Activated CD8-positive, alpha-beta memory T cell treated with anti-CD3 and anti-CD28 coated beads, Interleukin-2, amount 10 ng/mL, durations not matched to agents 7 days and 5 days (primary cell): Measurements from ENCODE around the gene PPP3CA. TPM values are rescaled to one million over a fixed set of nuclear protein-coding genes. Genes with fewer than 3 reads are reported as not detected.
"Not testable (repeated sequence)": the region's sequence is repeated elsewhere in the genome, so short reads cannot be mapped to it uniquely, and the experiment has no call there.

ENCODE experiments used
- ATAC-seq: fragments of 150-1000 bp; cut with Tn5 transposase; one replicate; pipeline ENCODE4 v1.10.0; 2021; ENCODE audit warnings: moderate library complexity
- CTCF ChIA-PET: fragments of 350-600 bp; sonication (Branson Sonifier 250); formaldehyde crosslinking; loops from one replicate; lab custom pipeline; 2021; ENCODE audit warnings: antibody characterized with exemption; lab: Charles Lee
- DNase-seq: peaks from one replicate; pipeline ENCODE4 v3.0.0-alpha.2; 2020
- H3K27ac Mint-ChIP-seq: one replicate; pipeline ENCODE4 v1.8.0; 2021; ENCODE audit warnings: mild to moderate bottlenecking, mixed read lengths
- H3K27me3 Mint-ChIP-seq: one replicate; pipeline ENCODE4 v1.8.0; 2021; ENCODE audit warnings: mixed read lengths
- H3K36me3 Mint-ChIP-seq: one replicate; pipeline ENCODE4 v1.8.0; 2021; ENCODE audit warnings: mild to moderate bottlenecking, mixed read lengths
- H3K4me1 Mint-ChIP-seq: one replicate; pipeline ENCODE4 v1.8.0; 2021; ENCODE audit warnings: mixed read lengths
- H3K4me3 Mint-ChIP-seq: one replicate; pipeline ENCODE4 v1.8.0; 2021; ENCODE audit warnings: mild to moderate bottlenecking, moderate library complexity, mixed read lengths
- H3K9me3 Mint-ChIP-seq: one replicate; pipeline ENCODE4 v1.8.0; 2022; ENCODE audit warnings: low read depth, mixed read lengths
- total RNA-seq, 2 experiments: library from RNA; stranded (reverse); gene quantifications; one replicate each; pipeline ENCODE4 v1.2.3, GENCODE V29; 2021

PPP3CA gene
- total RNA-seq, 2 experiments from 2014 or later: 30.4 to 50.9 TPM

DNA sequence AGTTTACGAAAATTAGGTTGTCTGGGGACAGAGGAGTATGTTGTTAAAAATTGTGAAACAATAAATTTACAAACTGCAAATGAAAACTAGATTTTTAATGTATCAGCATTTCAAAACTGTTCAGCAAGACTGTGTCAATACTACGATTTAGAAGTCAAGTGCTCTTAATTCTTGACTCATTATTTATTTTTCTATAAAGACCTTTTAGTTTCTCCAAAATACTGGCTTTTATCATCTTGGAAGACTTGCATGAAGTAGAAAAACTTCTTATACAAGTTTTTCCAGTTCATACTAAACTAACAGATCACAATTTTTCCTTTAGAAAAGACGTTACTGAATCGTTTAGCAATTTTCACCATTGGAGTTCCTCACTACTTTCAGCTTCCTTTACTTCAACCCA, 231.4 kb downstream of the PPP3CA start:
- Mint-ChIP-seq H3K4me3 (no peak overlapping the region), H3K27me3 (no peaks in the 10 kb centered on the region)

DNA sequence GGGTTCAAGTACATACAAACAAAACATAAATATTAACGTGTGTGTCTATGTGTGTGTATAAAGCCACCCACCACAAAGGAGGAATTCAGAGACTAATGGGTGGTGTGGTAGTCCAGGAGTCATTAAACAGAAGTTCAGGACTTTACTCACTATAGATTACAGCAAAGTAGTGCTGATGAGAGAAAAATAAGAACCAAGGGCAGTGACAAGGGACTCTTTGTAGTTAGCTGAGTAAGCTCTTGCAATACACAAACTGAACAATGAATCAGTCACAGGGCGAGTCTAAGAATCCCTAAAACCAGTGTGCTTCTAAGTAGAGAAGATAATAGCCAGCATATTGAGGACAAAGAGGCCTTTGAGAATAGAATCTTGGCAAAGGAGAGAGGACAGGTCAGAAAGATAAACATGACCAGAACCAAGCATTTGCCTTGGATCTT, 232.4 kb downstream of the PPP3CA start:
- Mint-ChIP-seq H3K36me3 (peaks cover 4% of the 10 kb centered on the region), H3K9me3 (peaks cover 2% of the 10 kb centered on the region), H3K27me3 (no peaks in the 10 kb centered on the region), H3K4me1 (peaks cover 1% of the 10 kb centered on the region), H3K27ac (no peak overlapping the region), H3K4me3 (no peak overlapping the region)
- no peak for DNase-seq
- ATAC-seq: no peak
- CTCF ChIA-PET: no interaction called here

More for the DNA sequence above, 231.4 kb downstream of the PPP3CA start:
- CTCF ChIA-PET: no interaction called here
- Mint-ChIP-seq H3K9me3 (peaks cover 2% of the 10 kb centered on the region), H3K36me3 (peaks cover 4% of the 10 kb centered on the region), H3K4me1 (peaks cover 1% of the 10 kb centered on the region), H3K27ac (no peak overlapping the region)
- ATAC-seq (no peak), DNase-seq (no peak)

DNA sequence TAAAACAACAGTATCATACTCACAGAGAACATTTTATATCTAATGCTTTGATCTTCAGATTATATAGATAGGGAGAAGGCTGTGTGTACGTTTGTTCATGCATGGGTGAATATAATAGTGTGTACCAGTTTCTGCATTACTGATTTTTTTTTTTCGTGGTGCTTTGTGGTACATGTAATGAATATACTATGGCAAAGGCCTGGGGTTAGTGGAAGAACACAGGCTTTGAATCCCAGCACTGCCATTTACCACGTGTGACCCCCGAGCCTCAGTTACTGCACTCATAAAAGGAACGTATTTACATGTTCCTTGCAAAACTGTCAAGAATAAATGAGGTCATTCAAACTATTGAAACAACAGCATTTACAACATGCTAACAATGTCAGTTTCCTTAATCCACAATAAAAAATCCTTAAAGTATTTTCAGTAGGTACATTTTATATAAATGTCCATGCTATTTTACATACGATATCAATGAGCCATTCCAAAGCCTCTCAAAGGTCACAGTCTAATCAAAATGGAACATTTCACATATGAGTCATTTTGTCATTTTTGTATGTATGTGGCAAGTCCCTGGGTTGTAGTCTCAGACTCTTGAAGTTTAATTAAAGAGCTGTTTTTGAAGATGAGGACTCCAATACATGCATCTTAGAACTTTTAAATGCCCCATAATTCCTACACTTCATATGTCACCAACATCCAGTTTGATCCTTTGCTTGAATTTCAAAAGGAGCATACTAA, 242.8 kb downstream of the PPP3CA start:
- Mint-ChIP-seq H3K36me3 (peaks cover 22% of the 10 kb centered on the region), H3K4me3 (no peak overlapping the region), H3K9me3 (no peaks in the 10 kb centered on the region), H3K27me3 (no peaks in the 10 kb centered on the region), H3K27ac (peak overlapping the region; percentile 24), H3K4me1 (peaks cover 21% of the 10 kb centered on the region)
- CTCF ChIA-PET: interaction anchor here (1.4 kb wide), 1 partner anchor 9 kb away, joined by 3 read pairs; no protein-coding TSS in a partner anchor
- DNase-seq: no peak
- ATAC-seq: peak; percentile 43

DNA sequence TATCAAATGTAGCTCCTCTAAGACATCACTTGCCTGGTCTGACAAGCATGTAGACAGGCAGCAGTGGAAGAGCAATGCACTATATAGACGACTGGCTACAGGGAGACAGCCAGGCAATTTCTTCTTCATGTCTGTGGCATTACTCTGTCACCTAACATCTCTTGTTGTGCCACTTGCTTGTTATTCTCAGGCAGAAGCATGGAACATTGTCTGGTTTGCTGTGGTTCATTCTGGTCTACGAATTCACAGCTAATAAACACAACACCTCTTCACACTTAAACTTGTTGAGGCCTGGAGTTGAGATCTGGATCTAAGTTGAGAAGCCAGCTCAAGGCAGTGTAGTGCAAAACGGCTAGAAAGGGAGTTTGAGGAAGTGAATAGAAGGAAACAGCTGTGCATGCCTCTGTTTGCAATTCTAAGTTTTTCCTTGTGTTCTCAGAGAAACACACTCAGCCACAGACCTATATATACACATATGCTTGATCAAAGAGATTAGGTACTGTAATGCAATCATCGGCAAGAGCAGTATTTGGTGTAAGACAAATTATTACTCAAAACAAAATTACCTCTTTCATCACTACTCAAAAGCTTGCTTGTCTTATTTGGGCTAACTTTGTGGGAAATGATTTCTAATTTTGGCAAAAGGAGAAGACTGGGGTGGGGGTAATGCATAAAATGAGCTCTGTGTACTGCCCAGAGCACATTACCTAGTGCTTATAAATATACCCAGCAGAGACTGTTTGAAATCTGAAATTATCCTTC, 243.8 kb downstream of the PPP3CA start:
- Mint-ChIP-seq H3K36me3 (peaks cover 19% of the 10 kb centered on the region), H3K27me3 (no peaks in the 10 kb centered on the region), H3K27ac (peak overlapping the region; percentile 38), H3K4me1 (peaks cover 21% of the 10 kb centered on the region), H3K4me3 (no peak overlapping the region), H3K9me3 (no peaks in the 10 kb centered on the region)
- ATAC-seq (peak; percentile 77), DNase-seq (no peak)
- CTCF ChIA-PET: interaction anchor here (1.4 kb wide), 1 partner anchor 8 kb away, joined by 3 read pairs; no protein-coding TSS in a partner anchor

DNA sequence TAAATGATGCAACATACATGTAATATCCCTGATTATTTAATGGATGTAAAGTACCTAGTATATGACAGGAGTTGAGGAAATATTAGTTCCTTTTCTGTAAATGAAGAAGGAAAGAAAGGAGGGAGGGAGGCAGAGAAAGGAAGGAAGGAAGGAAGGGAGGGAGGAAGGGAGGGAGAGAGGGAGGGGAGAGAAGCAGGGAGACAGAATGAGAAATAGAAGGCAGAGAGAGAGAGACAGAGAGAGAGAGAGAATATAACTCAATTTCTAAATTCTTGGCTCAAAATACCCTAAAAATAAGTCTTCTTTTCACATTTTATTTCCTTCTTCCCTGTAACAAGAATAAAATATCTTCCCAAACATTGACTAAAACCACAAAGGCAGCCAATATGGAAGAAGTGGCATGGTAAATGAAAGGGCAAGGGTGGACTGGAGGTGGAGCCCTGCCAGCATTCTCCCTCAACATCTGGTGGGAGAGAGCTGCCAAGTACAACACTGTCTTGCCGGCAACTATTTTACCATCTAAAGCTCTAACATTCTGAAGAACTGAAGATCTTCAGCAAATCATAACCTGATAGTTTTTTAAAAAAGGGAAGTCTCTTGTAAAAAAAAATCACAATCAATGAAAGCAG, 245.1 kb downstream of the PPP3CA start:
- Mint-ChIP-seq H3K9me3 (no peaks in the 10 kb centered on the region), H3K4me3 (no peak overlapping the region), H3K27me3 (no peaks in the 10 kb centered on the region), H3K36me3 (peaks cover 18% of the 10 kb centered on the region), H3K4me1 (peaks cover 21% of the 10 kb centered on the region), H3K27ac (no peak overlapping the region)
- ATAC-seq: no peak
- CTCF ChIA-PET: no interaction called here
- DNase-seq: no peak

DNA sequence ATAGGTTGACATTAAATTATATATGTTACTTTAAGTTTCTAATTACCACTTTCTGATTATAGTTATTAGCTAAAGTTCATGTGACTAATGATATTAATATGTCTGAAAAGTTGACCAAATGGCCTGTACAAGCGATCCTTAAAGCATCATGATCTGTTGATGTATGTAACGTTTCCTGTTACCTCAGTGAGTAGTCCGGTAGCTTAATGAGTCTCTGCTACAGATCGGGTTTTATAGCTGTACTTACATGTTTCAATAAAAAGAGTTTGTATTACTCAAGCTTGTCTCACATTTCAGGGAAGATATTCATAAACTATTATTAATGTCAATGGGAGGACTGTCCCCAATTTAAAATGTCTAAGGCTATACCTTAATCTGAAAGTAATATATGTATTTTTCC, 246.3 kb downstream of the PPP3CA start:
- Mint-ChIP-seq H3K4me3 (no peak overlapping the region), H3K27me3 (no peaks in the 10 kb centered on the region), H3K27ac (no peak overlapping the region), H3K36me3 (peaks cover 11% of the 10 kb centered on the region), H3K4me1 (peaks cover 21% of the 10 kb centered on the region), H3K9me3 (no peaks in the 10 kb centered on the region)
- ATAC-seq (no peak), DNase-seq (no peak)
- CTCF ChIA-PET: interaction anchor here (1.5 kb wide), 1 partner anchor 11 kb away, joined by 4 read pairs; no protein-coding TSS in a partner anchor

DNA sequence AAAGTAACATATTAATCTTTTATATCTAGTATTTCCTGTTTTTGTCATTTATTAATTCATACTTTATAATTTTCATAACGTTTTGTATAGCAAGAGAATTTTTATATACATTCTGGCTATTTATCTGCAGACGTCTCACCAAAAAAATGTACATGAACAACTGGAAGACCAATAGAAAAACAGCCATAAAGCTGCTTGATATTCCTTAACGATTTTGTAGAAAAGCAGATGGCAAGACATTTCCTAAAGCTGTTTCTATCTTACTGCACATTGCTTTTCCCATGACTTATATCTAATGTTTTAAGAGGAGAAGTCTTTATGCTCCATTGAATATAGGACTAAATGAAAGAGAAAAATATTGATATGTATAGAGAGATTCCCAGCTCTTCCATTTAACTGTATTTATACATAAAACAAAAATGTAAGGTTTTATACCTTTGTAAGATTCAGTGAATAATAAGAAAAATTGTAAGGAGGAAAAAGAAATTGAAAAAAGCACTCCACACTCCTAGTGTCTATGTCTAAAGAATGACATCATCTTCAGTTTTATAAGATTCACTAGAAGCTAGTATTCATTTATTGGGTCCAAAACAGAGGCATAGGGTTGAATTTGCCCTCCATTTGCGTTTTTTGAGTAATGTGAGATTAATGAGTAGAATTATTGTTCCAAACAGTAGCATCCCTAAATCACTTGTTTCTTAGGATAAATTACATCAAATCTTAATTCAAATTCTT, 248.5 kb downstream of the PPP3CA start:
- DNase-seq (no peak), ATAC-seq (no peak)
- CTCF ChIA-PET: no interaction called here
- Mint-ChIP-seq H3K4me1 (peaks cover 10% of the 10 kb centered on the region), H3K27ac (no peak overlapping the region), H3K9me3 (no peaks in the 10 kb centered on the region), H3K36me3 (peaks cover 12% of the 10 kb centered on the region), H3K4me3 (no peak overlapping the region), H3K27me3 (no peaks in the 10 kb centered on the region)

DNA sequence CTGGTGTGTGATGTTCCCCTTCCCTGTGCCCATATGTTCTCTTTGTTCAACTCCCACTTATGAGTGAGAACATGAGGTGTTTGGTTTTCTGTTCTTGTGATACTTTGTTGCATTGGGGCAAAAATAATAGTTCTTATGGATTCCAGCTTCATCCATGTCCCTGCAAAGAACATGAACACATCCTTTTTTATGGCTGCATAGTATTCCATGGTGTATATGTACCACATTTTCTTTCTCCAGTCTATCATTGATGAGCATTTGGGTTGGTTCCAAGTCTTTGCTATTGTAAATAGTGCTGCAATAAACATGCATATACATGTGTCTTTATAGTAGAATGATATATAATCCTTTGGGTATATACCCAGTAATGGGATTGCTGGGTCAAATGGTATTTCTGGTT, 254.7 kb downstream of the PPP3CA start:
- H3K9me3 Mint-ChIP-seq, H3K4me3 Mint-ChIP-seq, H3K27me3 Mint-ChIP-seq, CTCF ChIA-PET, DNase-seq, ATAC-seq, H3K4me1 Mint-ChIP-seq: not testable (repeated sequence)
- Mint-ChIP-seq H3K36me3 (peaks cover 22% of the 10 kb centered on the region), H3K27ac (peak overlapping the region; percentile 32)

DNA sequence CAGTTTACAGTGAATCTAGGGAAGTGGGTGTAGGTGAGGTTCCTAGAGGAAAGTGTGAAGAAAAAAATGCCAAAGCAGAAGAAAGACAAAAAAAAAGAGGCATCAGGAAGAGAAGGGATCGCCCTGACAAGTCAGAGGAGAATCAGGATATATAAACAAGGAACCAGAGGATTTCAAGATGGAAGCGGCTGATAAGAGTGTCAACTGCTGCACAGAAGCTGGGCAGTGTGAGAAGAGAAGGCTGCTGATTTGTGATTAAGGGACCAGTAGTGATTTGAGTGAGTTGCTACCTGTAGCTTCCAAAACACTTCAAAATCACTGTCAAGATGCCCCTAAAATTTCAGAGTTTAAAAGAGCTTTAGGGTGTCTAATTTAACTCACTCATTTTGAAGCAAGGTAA, 258.2 kb downstream of the PPP3CA start:
- Mint-ChIP-seq H3K27me3 (no peaks in the 10 kb centered on the region), H3K9me3 (no peaks in the 10 kb centered on the region), H3K4me1 (no peaks in the 10 kb centered on the region), H3K4me3 (no peak overlapping the region), H3K27ac (no peak overlapping the region), H3K36me3 (peaks cover 28% of the 10 kb centered on the region)
- DNase-seq: no peak
- CTCF ChIA-PET: no interaction called here
- no peak for ATAC-seq

DNA sequence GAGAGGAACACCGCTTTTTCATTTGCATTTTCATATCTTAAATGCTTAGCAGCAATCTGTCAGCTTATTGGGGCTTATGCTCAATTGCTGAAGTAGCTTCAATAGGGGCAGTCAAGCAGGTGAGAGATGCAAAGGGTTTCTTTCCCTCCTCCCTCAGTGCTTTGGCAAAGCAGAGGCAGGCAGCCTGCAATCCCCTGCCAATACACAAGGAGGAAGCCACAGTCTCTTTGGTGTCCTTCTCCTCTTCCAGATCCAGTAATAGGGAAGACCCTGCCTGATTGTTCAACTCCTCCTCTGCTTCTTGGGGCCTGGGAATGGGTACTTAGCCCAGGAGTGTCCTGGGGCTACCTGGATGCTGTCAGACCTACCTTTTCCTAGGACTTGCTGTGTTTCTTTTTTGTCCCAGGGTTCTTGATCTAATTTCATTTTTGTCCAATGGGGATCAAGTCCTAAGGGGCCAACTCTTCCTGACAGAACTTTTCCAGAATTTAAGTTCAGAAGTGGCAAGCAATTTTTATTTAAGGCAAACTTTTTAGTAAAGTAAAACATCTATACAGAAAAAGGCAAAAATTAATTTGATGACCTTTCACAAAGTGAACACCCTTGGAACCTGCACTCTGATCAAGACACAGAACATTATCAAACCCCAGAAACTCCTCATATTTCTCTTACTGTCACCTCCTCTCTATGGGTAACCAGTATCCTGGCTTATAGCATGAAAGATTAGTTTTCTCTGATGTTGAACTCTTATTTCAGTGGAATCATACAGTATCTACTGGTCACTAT, 260.3 kb downstream of the PPP3CA start:
- Mint-ChIP-seq H3K9me3 (no peaks in the 10 kb centered on the region), H3K27me3 (no peaks in the 10 kb centered on the region), H3K4me3 (no peak overlapping the region), H3K27ac (no peak overlapping the region), H3K4me1 (no peaks in the 10 kb centered on the region), H3K36me3 (peaks cover 25% of the 10 kb centered on the region)
- no peak for DNase-seq
- CTCF ChIA-PET: no interaction called here
- ATAC-seq: no peak

DNA sequence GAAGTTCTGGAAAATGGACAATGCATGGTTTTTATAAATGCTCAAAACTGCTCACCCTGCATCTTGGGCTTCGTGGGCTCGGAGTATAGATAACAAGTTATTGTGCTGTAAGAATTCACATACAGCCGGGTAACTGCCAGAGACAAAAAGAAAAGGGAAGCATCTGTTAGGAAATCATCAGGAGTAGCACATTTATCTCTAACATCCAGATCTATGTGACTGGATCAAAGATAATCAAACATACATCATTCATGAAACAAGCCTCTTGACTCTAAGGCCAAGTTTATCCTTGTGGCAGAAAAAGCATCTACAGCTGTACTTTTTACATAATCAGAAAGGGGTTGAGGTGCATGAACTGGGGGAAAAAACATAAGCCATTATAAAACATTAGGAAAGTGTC, 264.2 kb downstream of the PPP3CA start:
- ATAC-seq: no peak
- Mint-ChIP-seq H3K4me3 (no peak overlapping the region), H3K36me3 (peaks cover 32% of the 10 kb centered on the region), H3K27ac (no peak overlapping the region), H3K9me3 (peaks cover 2% of the 10 kb centered on the region), H3K4me1 (no peaks in the 10 kb centered on the region), H3K27me3 (no peaks in the 10 kb centered on the region)
- CTCF ChIA-PET: interaction anchor here (0.7 kb wide), 1 partner anchor 9 kb away, joined by 3 read pairs; no protein-coding TSS in a partner anchor
- no peak for DNase-seq

DNA sequence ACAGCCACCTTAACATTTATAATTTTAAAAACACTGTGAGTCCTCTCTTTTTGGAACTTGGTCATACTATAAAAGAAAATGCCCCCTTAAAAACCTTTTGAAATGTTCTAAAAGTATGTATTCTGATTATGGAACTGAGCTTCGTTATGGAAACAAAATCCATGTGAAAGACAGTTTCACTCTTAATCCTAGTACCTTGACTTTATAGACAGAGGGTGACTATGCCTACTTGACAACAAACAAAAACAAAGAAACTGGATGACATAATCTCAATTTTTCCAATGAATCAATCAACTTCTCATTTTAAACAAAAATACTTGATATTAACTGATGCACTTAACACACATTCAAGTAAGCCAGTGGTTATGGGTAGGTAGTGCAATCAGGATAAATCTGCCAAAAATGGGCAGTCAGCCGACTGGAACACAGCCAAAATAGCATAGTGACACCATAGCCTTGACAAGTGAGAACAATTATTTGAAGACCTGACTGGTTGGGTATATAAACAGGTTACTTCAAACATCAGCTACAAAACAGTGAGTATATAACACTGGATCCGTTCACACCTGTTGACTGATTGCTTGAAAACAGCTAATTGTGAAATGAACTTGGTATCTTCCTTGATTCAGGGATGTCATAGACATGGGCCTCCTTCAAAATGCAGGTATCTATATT, 265.5 kb downstream of the PPP3CA start:
- CTCF ChIA-PET: no interaction called here
- peaks cover 25% of the 10 kb centered on the region for H3K36me3 Mint-ChIP-seq
- ATAC-seq: no peak
- no peak for DNase-seq
- H3K9me3 Mint-ChIP-seq: peaks cover 2% of the 10 kb centered on the region
- no peak overlapping the region for H3K27ac Mint-ChIP-seq
- H3K27me3 Mint-ChIP-seq: no peaks in the 10 kb centered on the region
- H3K4me1 Mint-ChIP-seq: no peaks in the 10 kb centered on the region
- no peak overlapping the region for H3K4me3 Mint-ChIP-seq
